Smooth muscle cell of the brain vasculature (primary cell): ENCODE data around the gene CELSR3.

Experiments used
- DNase-seq: peaks from one replicate; pipeline ENCODE4 v3.0.0-alpha.2; 2012; ENCODE audit warnings: low read depth, low spot score

Gene CELSR3

GRCh38 chr3:48634661-48635221, 27.9 kb downstream of the CELSR3 start:
- DNase-seq, result no peak

GRCh38 chr3:48633743-48634142, 28.9 kb downstream of the CELSR3 start:
- DNase-seq, result no peak

- no peak for DNase-seq
These were observed 29.4 kb downstream of the CELSR3 start for GRCh38 chr3:48633256-48633655.

- DNase-seq, result no peak
These were observed 30.9 kb downstream of the CELSR3 start for GRCh38 chr3:48631516-48632448.

- DNase-seq, result no peak
These were observed 31.9 kb downstream of the CELSR3 start for GRCh38 chr3:48630833-48631232.

- no peak for DNase-seq
These were observed 32.3 kb downstream of the CELSR3 start for GRCh38 chr3:48630407-48630806.

GRCh38 chr3:48629894-48630293, 32.8 kb downstream of the CELSR3 start:
- DNase-seq, result no peak

- no peak for DNase-seq
These were observed 34.2 kb downstream of the CELSR3 start for GRCh38 chr3:48628277-48629017.

- DNase-seq, result no peak
These were observed 37.1 kb downstream of the CELSR3 start for GRCh38 chr3:48625600-48625999.

GRCh38 chr3:48624767-48625166, 37.9 kb downstream of the CELSR3 start:
- DNase-seq, result no peak

- DNase-seq, result no peak
These were observed 38.7 kb downstream of the CELSR3 start for GRCh38 chr3:48623851-48624547.

GRCh38 chr3:48621461-48621869, 41.2 kb downstream of the CELSR3 start, which contains the start of gene TMEM89:
TMEM89 (minus strand) TSS chr3:48621769; CDS start chr3:48621756, 13 bp downstream.
- DNase-seq, result no peak

- no peak for DNase-seq
These were observed 42.9 kb downstream of the CELSR3 start for GRCh38 chr3:48619541-48620524.

GRCh38 chr3:48617559-48617958, 45.1 kb downstream of the CELSR3 start:
- no peak for DNase-seq

- DNase-seq, result no peak
These were observed 48.6 kb downstream of the CELSR3 start for GRCh38 chr3:48614044-48614443.

GRCh38 chr3:48612309-48612708, 50.4 kb downstream of the CELSR3 start:
- DNase-seq, result no peak

- peak; percentile 79 for DNase-seq
These were observed 53.3 kb downstream of the CELSR3 start, which contains the start of gene UQCRC1 for GRCh38 chr3:48609088-48610005. UQCRC1 (minus strand) TSS chr3:48609646; CDS start chr3:48609620, 26 bp downstream.

- no peak for DNase-seq
These were observed 55.2 kb downstream of the CELSR3 start for GRCh38 chr3:48607519-48607918.

- DNase-seq, result no peak
These were observed 61.1 kb downstream of the CELSR3 start for GRCh38 chr3:48601622-48601994.
